Epithelial cell of proximal tubule (primary cell): ENCODE results near the gene RIPPLY3. TPM values are rescaled to one million over a fixed set of nuclear protein-coding genes. Genes with fewer than 3 reads are reported as not detected.

Experiments used
- DNase-seq: peaks from one replicate; pipeline ENCODE4 v3.0.0-alpha.2; 2011; ENCODE audit warnings: low read depth
- H3K4me3 ChIP-seq: 2 replicates; pipeline ENCODE4 v1.5.1; 2011; ENCODE audit warnings: low read depth, mild to moderate bottlenecking, low read length
- total RNA-seq: library from RNA; depleted of rRNA; stranded (reverse); fragments of >200 nt; gene quantifications from 2 replicates; pipeline ENCODE4 v1.2.3, GENCODE V29; 2015
- TF ChIP-seq, protein P1 (sequence below): conservative IDR thresholded peaks from 2 replicates; pipeline ENCODE4 v1.5.1; 2012; ENCODE audit warnings: low read depth, mild to moderate bottlenecking, low read length

Gene RIPPLY3
- total RNA-seq, 1 donor from 2014 or later = 5.1 TPM

DNA sequence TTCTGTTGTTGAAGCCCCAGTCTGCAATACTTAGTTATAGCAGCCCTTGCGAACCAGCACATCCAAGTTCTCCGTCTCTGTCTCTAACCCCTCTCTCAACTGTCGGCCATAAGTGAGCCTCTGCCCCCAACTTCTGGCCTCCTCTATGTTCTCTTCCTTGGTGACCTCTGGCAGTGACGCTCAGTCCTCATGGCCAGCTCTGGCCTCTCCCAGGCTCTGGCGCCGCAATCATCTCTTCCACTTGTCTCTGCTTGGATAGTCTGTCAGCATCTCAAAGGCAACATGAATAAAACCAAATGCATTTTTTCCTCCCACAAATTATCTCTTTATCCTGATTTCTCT lies 31.7 kb upstream of the RIPPLY3 start:
- no peak overlapping the region for H3K4me3 ChIP-seq
- TF ChIP-seq, protein P1, sequence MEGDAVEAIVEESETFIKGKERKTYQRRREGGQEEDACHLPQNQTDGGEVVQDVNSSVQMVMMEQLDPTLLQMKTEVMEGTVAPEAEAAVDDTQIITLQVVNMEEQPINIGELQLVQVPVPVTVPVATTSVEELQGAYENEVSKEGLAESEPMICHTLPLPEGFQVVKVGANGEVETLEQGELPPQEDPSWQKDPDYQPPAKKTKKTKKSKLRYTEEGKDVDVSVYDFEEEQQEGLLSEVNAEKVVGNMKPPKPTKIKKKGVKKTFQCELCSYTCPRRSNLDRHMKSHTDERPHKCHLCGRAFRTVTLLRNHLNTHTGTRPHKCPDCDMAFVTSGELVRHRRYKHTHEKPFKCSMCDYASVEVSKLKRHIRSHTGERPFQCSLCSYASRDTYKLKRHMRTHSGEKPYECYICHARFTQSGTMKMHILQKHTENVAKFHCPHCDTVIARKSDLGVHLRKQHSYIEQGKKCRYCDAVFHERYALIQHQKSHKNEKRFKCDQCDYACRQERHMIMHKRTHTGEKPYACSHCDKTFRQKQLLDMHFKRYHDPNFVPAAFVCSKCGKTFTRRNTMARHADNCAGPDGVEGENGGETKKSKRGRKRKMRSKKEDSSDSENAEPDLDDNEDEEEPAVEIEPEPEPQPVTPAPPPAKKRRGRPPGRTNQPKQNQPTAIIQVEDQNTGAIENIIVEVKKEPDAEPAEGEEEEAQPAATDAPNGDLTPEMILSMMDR = no peak
- no peak for DNase-seq

DNA sequence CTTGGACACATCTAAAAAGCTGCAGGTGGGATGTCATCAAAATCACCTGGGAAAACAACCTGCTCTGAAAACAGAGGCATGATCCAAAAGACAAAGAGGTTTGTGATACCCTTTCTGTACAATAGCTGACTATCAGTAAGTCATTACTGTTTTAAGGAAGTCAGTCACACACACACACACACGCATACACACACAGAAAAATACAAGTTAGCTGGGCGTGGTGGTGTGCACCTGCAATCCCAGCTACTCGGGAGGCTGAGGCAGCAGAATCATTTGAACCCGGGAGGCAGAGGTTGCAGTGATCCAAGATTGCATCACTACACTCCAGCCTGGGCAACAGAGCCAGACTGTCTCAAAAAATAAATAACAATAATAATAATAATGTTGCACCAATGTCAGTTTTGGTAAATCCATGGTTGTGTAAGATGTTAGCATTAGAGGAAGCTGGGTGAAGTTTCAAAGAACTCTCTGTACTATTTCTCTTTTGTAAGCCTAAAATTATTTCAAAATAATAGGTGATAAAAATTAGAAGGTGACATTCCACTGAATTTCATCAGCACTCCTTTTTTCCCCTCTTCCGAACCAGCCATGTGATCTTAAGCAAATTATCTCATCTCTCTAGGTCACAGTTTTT lies 30.2 kb upstream of the RIPPLY3 start:
- H3K4me3 ChIP-seq = no peak overlapping the region
- TF ChIP-seq, protein P1 = no peak
- no peak for DNase-seq

DNA sequence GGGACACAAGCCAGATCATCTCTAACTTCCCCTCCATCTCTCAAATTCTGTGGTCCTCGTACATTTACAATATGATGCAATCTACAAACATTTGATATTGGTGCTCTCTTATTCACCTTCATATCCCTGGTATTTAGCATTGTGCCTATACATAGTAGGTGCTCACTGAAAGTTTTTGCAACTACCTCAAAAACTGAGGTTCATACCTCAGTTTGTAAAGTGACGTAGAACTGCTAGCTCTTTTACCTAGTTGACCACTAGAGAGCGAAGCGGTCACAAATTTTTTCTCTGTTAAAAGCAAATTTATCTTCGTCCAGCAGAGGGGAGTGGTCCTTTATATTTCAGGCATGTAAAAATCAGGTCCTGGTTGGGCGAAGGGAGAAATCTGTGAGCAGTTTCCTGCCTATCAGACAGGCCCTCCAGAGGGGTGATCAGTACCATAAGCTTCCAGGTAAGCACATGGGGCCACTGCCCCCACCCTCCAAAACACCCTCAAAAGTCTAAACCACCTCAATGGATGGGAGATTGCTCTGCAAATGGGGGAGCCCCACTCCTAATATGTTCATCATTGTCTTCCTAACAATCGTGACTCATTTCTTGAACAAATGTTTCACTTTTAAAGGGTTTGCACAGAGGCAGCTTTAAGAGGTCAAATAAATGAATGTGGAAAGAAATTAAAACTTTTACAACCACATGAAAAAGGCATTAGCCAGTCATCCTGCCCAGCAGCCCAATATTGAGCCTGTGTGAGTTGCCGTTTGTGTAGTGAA lies 29.4 kb upstream of the RIPPLY3 start:
- no peak overlapping the region for H3K4me3 ChIP-seq
- DNase-seq = peak; percentile 38

GRCh38 chr21:36980280-36981048 lies 26.0 kb upstream of the RIPPLY3 start:
- DNase-seq = no peak
- TF ChIP-seq, protein P1 = no peak
- H3K4me3 ChIP-seq = peak overlapping the region; percentile 63

More for the DNA sequence above, 29.4 kb upstream of the RIPPLY3 start:
- TF ChIP-seq, protein P1 = peak; percentile 71

- DNase-seq = no peak
- TF ChIP-seq, protein P1 = no peak
- peak overlapping the region; percentile 63 for H3K4me3 ChIP-seq
Observed at GRCh38 chr21:36981049-36981391, 25.5 kb upstream of the RIPPLY3 start.

DNA sequence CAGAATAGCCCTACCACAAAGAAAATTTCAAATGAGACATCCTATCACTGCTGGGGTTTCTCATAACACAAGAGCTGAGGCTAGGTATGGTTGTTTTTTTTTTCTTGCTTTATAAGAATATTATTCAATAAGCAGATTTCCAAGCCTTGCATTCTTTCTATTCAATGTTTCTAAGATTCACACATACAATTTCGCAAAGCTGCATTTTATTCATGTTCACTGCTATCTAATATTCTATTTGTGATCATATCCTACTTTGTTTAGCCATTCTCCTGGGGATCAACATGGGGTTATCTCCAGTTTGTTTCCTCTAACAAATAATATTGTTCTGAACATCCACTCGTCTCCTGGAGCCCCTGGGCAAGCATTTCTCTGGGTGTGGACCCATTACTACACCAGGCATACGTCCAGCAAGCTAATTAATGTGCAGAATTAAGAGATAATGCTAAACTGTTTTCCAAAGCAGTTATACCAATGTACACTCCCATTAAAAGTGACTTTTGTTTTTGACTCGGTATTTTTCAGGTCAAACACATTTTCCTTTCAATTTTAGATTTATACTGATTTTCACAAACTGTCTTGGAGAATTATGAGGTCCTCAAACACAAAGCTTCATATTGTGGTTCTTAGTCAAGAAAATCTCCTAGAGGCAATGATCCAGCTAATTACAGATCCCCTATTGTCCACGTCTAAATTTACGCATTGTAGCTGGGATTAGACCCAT lies 24.4 kb upstream of the RIPPLY3 start:
- TF ChIP-seq, protein P1 = no peak
- DNase-seq = no peak
- H3K4me3 ChIP-seq = no peak overlapping the region
